Ovary (tissue), 9 donors: ENCODE measurements around the gene HDAC1. TPM values are rescaled to one million over a fixed set of nuclear protein-coding genes. Genes with fewer than 3 reads are reported as not detected.

ENCODE experiments used
- DNase-seq, 5 donors: peaks; one replicate each; pipeline ENCODE4 v3.0.0-alpha.2; 2019 to 2020
- H3K27ac ChIP-seq, 2 donors: fragments of 200-600 bp; one replicate each; pipeline versions ENCODE4 v1.5.1 to v1.8.0; 2019 to 2022
- H3K27me3 ChIP-seq: fragments of 200-600 bp; one replicate; pipeline ENCODE4 v1.8.0; 2022
- H3K36me3 ChIP-seq: fragments of 200-600 bp; sonication (generic); one replicate; pipeline ENCODE4 v1.5.1; 2019
- H3K4me1 ChIP-seq: one replicate; pipeline ENCODE4 v1.8.1; 2013; ENCODE audit warnings: mild to moderate bottlenecking, moderate library complexity; ENCODE audit not compliant: insufficient read depth
- H3K4me3 ChIP-seq: fragments of 200-600 bp; sonication (generic); one replicate; pipeline ENCODE4 v1.5.1; 2017
- H3K9me3 ChIP-seq, 2 donors: fragments of 200-600 bp in 1 of 2; sonication (generic) in 1 of 2; one replicate each; pipeline versions ENCODE4 v1.5.1 to v1.8.1; 2013 to 2019; ENCODE audit warnings: mild to moderate bottlenecking in 1 of 2, moderate library complexity in 1 of 2
- EP300 ChIP-seq: sonication (generic); formaldehyde crosslinking; IDR thresholded peaks from one replicate; pipeline ENCODE4 v1.6.1; 2017; ENCODE audit warnings: antibody characterized with exemption
- POLR2A ChIP-seq: fragments of 450-650 bp; IDR thresholded peaks from one replicate; pipeline ENCODE4 v1.6.1; 2017; ENCODE audit warnings: antibody characterized with exemption, mild to moderate bottlenecking, moderate library complexity
- WGBS, 3 donors: extraction: QIAGEN DNeasy Blood & Tissue Kit in 1 of 3; methylation state at CpG; one replicate each; pipeline versions ENCODE4 v1.1.5 to v1.1.7; 2013 to 2017; 5-methylcytosine and 5-hydroxymethylcytosine counted together
- intact Hi-C, 4 donors: fragments of 100-400 bp; cut with DNase I; formaldehyde crosslinking; loops; one replicate each; pipeline versions ENCODE4 v1.11.0 to v1.15.1; 2022 to 2023
- polyA plus RNA-seq, 2 donors: library from polyadenylated mRNA; stranded (reverse); fragments of 200-250 nt in 1 of 2; fragments of 350-450 nt in 1 of 2; fragmentation: Illumina TruSeq in 1 of 2; extraction: RNeasy Lipid Tissue Mini Kit (QIAGEN cat#74804) in 1 of 2; gene quantifications; one replicate each; pipeline ENCODE4 v1.2.3, GENCODE V29; 2013 to 2014
- small RNA-seq: library from RNA; depleted of rRNA; stranded (forward); fragments of <200 nt; gene quantifications from one replicate; pipeline ENCODE3, GENCODE V24; 2016
- total RNA-seq, 7 donors: library from RNA; depleted of rRNA in 2 of 7; stranded (reverse); fragments of >200 nt in 2 of 7; fragmentation: NEBNext Ultra II Directional in 3 of 7; extraction: Animal tissue kit (Norgen Biotek cat#: 25700) in 3 of 7; gene quantifications; one replicate each; pipeline versions ENCODE4 v1.1.0 to v1.2.4, GENCODE V29; 2016 to 2023
- TF ChIP-seq, protein P1 (sequence below), 3 donors: fragments of 450-650 bp in 2 of 3; fragments of 200-600 bp in 1 of 3; IDR thresholded peaks; one replicate each; pipeline versions ENCODE4 v1.5.1 to v1.8.0; 2016 to 2022; ENCODE audit warnings: antibody characterized with exemption in 3 of 3, mild to moderate bottlenecking in 1 of 3
- donor health status: DM: no; HTN: no; CAD: no; lungs with moderate emphysema.
- donor health status: DM: no; HTN: no; CAD: no.
- donor health status: Bipolar disorder and iron deficiency.
- donor health status: DM: yes; HTN: yes; CAD: no.
- donor health status: DM: no; HTN: no; CAD: no.
- donor health status: DM: yes; HTN: yes; CAD: no.

Gene HDAC1
- total and polyA plus RNA-seq, 9 donors, result 52.9 to 107 (median 89.2) TPM

DNA sequence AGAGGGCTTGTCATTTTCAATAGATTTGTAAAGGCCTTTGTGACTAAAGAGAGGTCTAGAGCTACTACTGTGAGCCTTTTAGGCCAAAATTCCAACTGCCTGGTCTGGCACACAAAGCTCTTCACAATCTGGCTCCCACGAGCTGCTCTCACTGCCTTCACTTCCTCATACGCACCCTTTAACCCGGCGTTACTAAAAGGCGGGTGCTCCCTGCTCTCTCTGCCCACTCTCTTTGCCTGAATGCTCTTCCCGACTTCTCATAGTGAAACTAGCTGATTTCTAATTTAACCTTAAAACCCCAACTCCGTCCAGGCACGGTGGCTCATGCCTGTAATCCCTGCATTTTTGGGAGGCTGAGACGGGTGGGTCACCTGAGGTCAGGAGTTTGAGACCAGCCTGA, 88.2 kb downstream of the HDAC1 start:
- Histone ChIP-seq H3K27me3 (no peaks in the 10 kb centered on the region), H3K4me3 (no peak overlapping the region), H3K27ac (no peak overlapping the region), H3K36me3 (no peaks in the 10 kb centered on the region), H3K4me1 (no peaks in the 10 kb centered on the region), H3K9me3 (no peaks in the 10 kb centered on the region)
- intact Hi-C loops, result no loop called here
- DNase-seq, result no peak
- WGBS, 3 donors, result 88 to 92% (median 91%) methylated on average over 9 of the region's 9 CpGs
- TF ChIP-seq, protein P1, sequence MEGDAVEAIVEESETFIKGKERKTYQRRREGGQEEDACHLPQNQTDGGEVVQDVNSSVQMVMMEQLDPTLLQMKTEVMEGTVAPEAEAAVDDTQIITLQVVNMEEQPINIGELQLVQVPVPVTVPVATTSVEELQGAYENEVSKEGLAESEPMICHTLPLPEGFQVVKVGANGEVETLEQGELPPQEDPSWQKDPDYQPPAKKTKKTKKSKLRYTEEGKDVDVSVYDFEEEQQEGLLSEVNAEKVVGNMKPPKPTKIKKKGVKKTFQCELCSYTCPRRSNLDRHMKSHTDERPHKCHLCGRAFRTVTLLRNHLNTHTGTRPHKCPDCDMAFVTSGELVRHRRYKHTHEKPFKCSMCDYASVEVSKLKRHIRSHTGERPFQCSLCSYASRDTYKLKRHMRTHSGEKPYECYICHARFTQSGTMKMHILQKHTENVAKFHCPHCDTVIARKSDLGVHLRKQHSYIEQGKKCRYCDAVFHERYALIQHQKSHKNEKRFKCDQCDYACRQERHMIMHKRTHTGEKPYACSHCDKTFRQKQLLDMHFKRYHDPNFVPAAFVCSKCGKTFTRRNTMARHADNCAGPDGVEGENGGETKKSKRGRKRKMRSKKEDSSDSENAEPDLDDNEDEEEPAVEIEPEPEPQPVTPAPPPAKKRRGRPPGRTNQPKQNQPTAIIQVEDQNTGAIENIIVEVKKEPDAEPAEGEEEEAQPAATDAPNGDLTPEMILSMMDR (IDR thresholded peaks at IDR 0.05), result no peak
- TF ChIP-seq POLR2A (no peak), EP300 (no peak)

Small RNA genes lying within 50 kb of the gene (small RNA-seq; reads per million reads assigned to genes)
- gene RF00017 (not detected), gene RF00019 (not detected)

Other genes with a start within 250 kb of the HDAC1 start
- gene TMEM39B, start 219.1 kb upstream of the HDAC1 start, total RNA-seq, result 10 to 100 TPM in 5 of 7 donors, 1 to 10 TPM in 2; 3.0 to 23.5 (median 15.2) TPM
- gene TMEM39B, start 219.1 kb upstream of the HDAC1 start, polyA plus RNA-seq, result 10 to 100 TPM in 1 of 2 donors, 1 to 10 TPM in 1; 7.4 to 16.1 TPM
- gene KPNA6, start 184.0 kb upstream of the HDAC1 start, total RNA-seq, result 10 to 100 TPM; 18.4 to 57.7 (median 47.7) TPM
- gene KPNA6, start 184.0 kb upstream of the HDAC1 start, polyA plus RNA-seq, result 10 to 100 TPM in 1 of 2 donors, 1 to 10 TPM in 1; 9.3 to 26.9 TPM
- 10 to 100 TPM; 24.3 to 71.9 (median 50.0) TPM for gene TXLNA, start 112.4 kb upstream of the HDAC1 start, total RNA-seq
- 10 to 100 TPM; 23.9 to 33.2 TPM for gene TXLNA, start 112.4 kb upstream of the HDAC1 start, polyA plus RNA-seq
- gene CCDC28B, start 91.5 kb upstream of the HDAC1 start, total RNA-seq, result 1 to 10 TPM; 3.2 to 9.4 (median 6.2) TPM
- gene CCDC28B, start 91.5 kb upstream of the HDAC1 start, polyA plus RNA-seq, result 1 to 10 TPM; 2.3 to 6.8 TPM
- gene IQCC, start 86.4 kb upstream of the HDAC1 start, total RNA-seq, result 1 to 10 TPM; 2.3 to 3.6 (median 2.6) TPM
- gene IQCC, start 86.4 kb upstream of the HDAC1 start, polyA plus RNA-seq, result 1 to 10 TPM; 2.3 to 4.7 TPM
- gene DCDC2B, start 83.0 kb upstream of the HDAC1 start, total RNA-seq, result 10 to 100 TPM in 1 of 7 donors, 1 to 10 TPM in 1, under 1 TPM in 2, not detected in 3; 0.22 to 13.3 (median 0.99) TPM
- under 1 TPM in 1 of 2 donors, not detected in 1; 0.05 TPM for gene DCDC2B, start 83.0 kb upstream of the HDAC1 start, polyA plus RNA-seq
- gene TMEM234, start 69.7 kb upstream of the HDAC1 start, total RNA-seq, result 10 to 100 TPM; 11.6 to 34.6 (median 24.6) TPM
- 10 to 100 TPM in 1 of 2 donors, 1 to 10 TPM in 1; 9.4 to 13.8 TPM for gene TMEM234, start 69.7 kb upstream of the HDAC1 start, polyA plus RNA-seq
- gene EIF3I, start 69.7 kb upstream of the HDAC1 start, total RNA-seq, result 100 to 1,000 TPM; 140 to 194 (median 161) TPM
- gene EIF3I, start 69.7 kb upstream of the HDAC1 start, polyA plus RNA-seq, result 100 to 1,000 TPM; 189 to 272 TPM
- gene FAM167B, start 44.9 kb upstream of the HDAC1 start, total RNA-seq, result 1 to 10 TPM in 6 of 7 donors, not detected in 1; 1.5 to 7.8 (median 3.6) TPM
- gene FAM167B, start 44.9 kb upstream of the HDAC1 start, polyA plus RNA-seq, result 1 to 10 TPM; 2.3 to 3.4 TPM
- 1 to 10 TPM in 3 of 7 donors, under 1 TPM in 4; 0.35 to 1.4 (median 0.92) TPM for gene LCK, start 40.8 kb upstream of the HDAC1 start, total RNA-seq
- gene LCK, start 40.8 kb upstream of the HDAC1 start, polyA plus RNA-seq, result 1 to 10 TPM in 1 of 2 donors, under 1 TPM in 1; 0.69 to 2.8 TPM
- 100 to 1,000 TPM; 105 to 667 (median 335) TPM for gene MARCKSL1, start 44.1 kb downstream of the HDAC1 start, total RNA-seq
- gene MARCKSL1, start 44.1 kb downstream of the HDAC1 start, polyA plus RNA-seq, result 100 to 1,000 TPM; 226 to 268 TPM
- gene FAM229A, start 70.4 kb downstream of the HDAC1 start, total RNA-seq, result 10 to 100 TPM in 6 of 7 donors, 1 to 10 TPM in 1; 9.1 to 27.0 (median 15.5) TPM
- gene FAM229A, start 70.4 kb downstream of the HDAC1 start, polyA plus RNA-seq, result 10 to 100 TPM in 1 of 2 donors, 1 to 10 TPM in 1; 3.0 to 13.2 TPM
- gene TSSK3, start 70.5 kb downstream of the HDAC1 start, total RNA-seq, result 10 to 100 TPM in 1 of 7 donors, 1 to 10 TPM in 6; 2.5 to 12.4 (median 4.0) TPM
- gene TSSK3, start 70.5 kb downstream of the HDAC1 start, polyA plus RNA-seq, result 1 to 10 TPM in 1 of 2 donors, under 1 TPM in 1; 0.78 to 4.2 TPM
- 100 to 1,000 TPM in 1 of 7 donors, 10 to 100 TPM in 6; 54.9 to 107 (median 73.0) TPM for gene BSDC1, start 102.4 kb downstream of the HDAC1 start, total RNA-seq
- gene BSDC1, start 102.4 kb downstream of the HDAC1 start, polyA plus RNA-seq, result 10 to 100 TPM; 60.5 to 60.7 TPM
- under 1 TPM; under 0.01 to 0.18 (median 0.10) TPM for gene ZBTB8B, start 173.0 kb downstream of the HDAC1 start, total RNA-seq
- under 1 TPM; 0.04 to 0.10 TPM for gene ZBTB8B, start 173.0 kb downstream of the HDAC1 start, polyA plus RNA-seq
- gene ZBTB8A, start 247.3 kb downstream of the HDAC1 start, total RNA-seq, result 10 to 100 TPM in 5 of 7 donors, 1 to 10 TPM in 2; 5.6 to 13.9 (median 11.0) TPM
- 1 to 10 TPM; 4.5 to 9.0 TPM for gene ZBTB8A, start 247.3 kb downstream of the HDAC1 start, polyA plus RNA-seq